DOHH2 (cell line): Measurements from ENCODE around the gene ATXN7L1.

Experiments
- H3F3A ChIP-seq: fragments of 200-600 bp; sonication (generic), shearing (Covaris generic); 2 replicates; pipeline ENCODE4 v1.6.0; 2016; ENCODE audit warnings: antibody characterized with exemption, mild to moderate bottlenecking; ENCODE audit not compliant: control insufficient read depth, insufficient read depth
- H3K27ac ChIP-seq: fragments of 200-600 bp; sonication (generic); 2 replicates; pipeline ENCODE4 v1.5.1; 2014; ENCODE audit warnings: low read depth, mild to moderate bottlenecking, low read length, moderate library complexity
- H3K27me3 ChIP-seq: fragments of 200-600 bp; sonication (generic); 2 replicates; pipeline ENCODE4 v1.6.1; 2014; ENCODE audit warnings: mild to moderate bottlenecking, low read length, mixed read lengths; ENCODE audit not compliant: control insufficient read depth
- H3K36me3 ChIP-seq: fragments of 200-600 bp; sonication (generic); 2 replicates; pipeline ENCODE4 v1.6.1; 2014; ENCODE audit warnings: mild to moderate bottlenecking, low read length, moderate library complexity, mixed read lengths; ENCODE audit not compliant: control insufficient read depth
- H3K4me1 ChIP-seq: fragments of 200-600 bp; sonication (generic); 2 replicates; pipeline ENCODE4 v1.6.1; 2014; ENCODE audit warnings: mild to moderate bottlenecking, low read length, mixed read lengths; ENCODE audit not compliant: control insufficient read depth
- H3K4me2 ChIP-seq: fragments of 200-600 bp; sonication (generic); 2 replicates; pipeline ENCODE4 v1.6.0; 2014; ENCODE audit warnings: mild to moderate bottlenecking, low read length, moderate library complexity
- H3K4me3 ChIP-seq: fragments of 200-600 bp; sonication (generic); 2 replicates; pipeline ENCODE4 v1.5.1; 2014; ENCODE audit warnings: mild to moderate bottlenecking, low read length, mixed read lengths
- H3K79me2 ChIP-seq: fragments of 200-600 bp; sonication (generic); 2 replicates; pipeline ENCODE4 v1.6.1; 2014; ENCODE audit warnings: mild to moderate bottlenecking, low read length, mixed read lengths; ENCODE audit not compliant: control insufficient read depth
- H3K9me2 ChIP-seq: fragments of 200-600 bp; sonication (generic); replicated peaks from 2 replicates; pipeline ENCODE4 v1.6.1; 2014; ENCODE audit warnings: mild to moderate bottlenecking, low read length, mixed read lengths; ENCODE audit not compliant: control insufficient read depth
- H3K9me3 ChIP-seq: fragments of 200-600 bp; sonication (generic); 2 replicates; pipeline ENCODE4 v1.6.1; 2014; ENCODE audit warnings: antibody characterized with exemption, low read length, mixed read lengths; ENCODE audit not compliant: control insufficient read depth, insufficient read depth
- H4K20me1 ChIP-seq: fragments of 200-600 bp; sonication (generic); 2 replicates; pipeline ENCODE4 v1.6.0; 2014; ENCODE audit warnings: low read depth, mild to moderate bottlenecking, antibody characterized with exemption, low read length, moderate library complexity; ENCODE audit not compliant: control insufficient read depth, insufficient read depth
- CTCF ChIP-seq: fragments of 200-600 bp; sonication (generic); IDR thresholded peaks from one replicate; pipeline ENCODE4 v1.5.1; 2014; ENCODE audit warnings: antibody characterized with exemption, mild to moderate bottlenecking, low read depth, low read length; ENCODE audit not compliant: poor library complexity, severe bottlenecking
- EZH2phosphoT487 ChIP-seq: fragments of 200-600 bp; sonication (generic); IDR thresholded peaks from 2 replicates; pipeline ENCODE4 v1.6.1; 2017; ENCODE audit warnings: borderline replicate concordance, mild to moderate bottlenecking, antibody characterized with exemption, low read length, moderate library complexity, mixed read lengths

Gene ATXN7L1

GRCh38 chr7:105752671-105753275, 123.6 kb downstream of the ATXN7L1 start:
- Histone ChIP-seq H3K4me3 (no peak overlapping the region), H3K4me2 (no peak overlapping the region), H3F3A (no peaks in the 10 kb centered on the region), H3K4me1 (no peaks in the 10 kb centered on the region; the same call in 1 of the 2 replicates), H3K36me3 (no peaks in the 10 kb centered on the region), H4K20me1 (no peaks in the 10 kb centered on the region), H3K27me3 (peaks cover 8% of the 10 kb centered on the region), H3K79me2 (no peaks in the 10 kb centered on the region), H3K9me2 (no peaks in the 10 kb centered on the region), H3K9me3 (no peaks in the 10 kb centered on the region), H3K27ac (no peak overlapping the region)
- no peak for TF ChIP-seq CTCF
- TF ChIP-seq EZH2phosphoT487, result no peak

- Histone ChIP-seq H3K27ac (no peak overlapping the region), H3K4me2 (no peak overlapping the region), H3K36me3 (no peaks in the 10 kb centered on the region), H3K9me3 (no peaks in the 10 kb centered on the region), H3K9me2 (no peaks in the 10 kb centered on the region), H3K4me1 (no peaks in the 10 kb centered on the region; the same call in 1 of the 2 replicates), H4K20me1 (no peaks in the 10 kb centered on the region), H3K79me2 (no peaks in the 10 kb centered on the region), H3K27me3 (peaks cover 8% of the 10 kb centered on the region), H3F3A (no peaks in the 10 kb centered on the region), H3K4me3 (no peak overlapping the region)
- no peak for TF ChIP-seq CTCF
- TF ChIP-seq EZH2phosphoT487, result no peak
Measured at GRCh38 chr7:105751054-105751453, 125.3 kb downstream of the ATXN7L1 start.

- no peaks in the 10 kb centered on the region for H3K79me2 ChIP-seq
- no peaks in the 10 kb centered on the region for H3K9me3 ChIP-seq
- TF ChIP-seq CTCF, result no peak
- H3K9me2 ChIP-seq, result no peaks in the 10 kb centered on the region
- H3K27ac ChIP-seq, result no peak overlapping the region
- H3K27me3 ChIP-seq, result peaks cover 20% of the 10 kb centered on the region
- H3K4me3 ChIP-seq, result no peak overlapping the region
- no peaks in the 10 kb centered on the region for H3F3A ChIP-seq
- no peak overlapping the region for H3K4me2 ChIP-seq
- H3K36me3 ChIP-seq, result no peaks in the 10 kb centered on the region
- H3K4me1 ChIP-seq, result peaks cover 3% of the 10 kb centered on the region
- H4K20me1 ChIP-seq, result no peaks in the 10 kb centered on the region
Measured at GRCh38 chr7:105748701-105749100, 127.7 kb downstream of the ATXN7L1 start.
